ENCODE measurements around the gene MAPKAPK5.

- no peak for TF ChIP-seq CTCF (IDR thresholded peaks at IDR 0.05)
- TF ChIP-seq EP300 (IDR thresholded peaks at IDR 0.05; ENCODE audit: low read depth): no peak
Measured at GRCh38 chr12:111886662-111887545, 44.9 kb downstream of the MAPKAPK5 start.

Data from transverse colon (tissue), 3 donors.